K562 (cell line): ENCODE data around the gene PRCD. TPM values are rescaled to one million over a fixed set of nuclear protein-coding genes. Genes with fewer than 3 reads are reported as not detected.
A peak's percentile ranks its signal among the peaks of the same experiment; 100 is the strongest.

Source experiments
- ATAC-seq: fragments of 200-7000 bp; cut with Tn5 transposase; 3 replicates; pipeline ENCODE4 v1.9.1; 2020; ENCODE audit warnings: moderate library complexity
- BruUV-seq: library from RNA; stranded (reverse); fragments of 400-500 nt; replicated peaks from 2 replicates; lab custom pipeline; 2021; lab: Mats Ljungman, UMichigan
- CTCF ChIA-PET: fragments of 300-600 bp; formaldehyde crosslinking; extraction: SDS; loops from one replicate; lab custom pipeline; 2021; ENCODE audit warnings: low intra/inter-chr PET ratio; lab: Yijun Ruan, JAX
- POLR2A ChIA-PET: fragments of 300-600, 350-650 bp; sonication (Branson Sonifier 250); formaldehyde crosslinking; extraction: SDS; loops from one replicate; lab custom pipeline; 2021; ENCODE audit warnings: antibody characterized with exemption, inconsistent platforms; lab: Yijun Ruan, JAX
- DNase-seq, 4 experiments: peaks; one replicate each; pipeline versions ENCODE4 v3.0.0 to v3.0.0-alpha.2; 2011 to 2018; ENCODE audit warnings: low spot score in 3 of 4, mixed read lengths in 3 of 4; ENCODE audit errors: extremely low read depth in 1 of 4
- FAIRE-seq: peaks from 2 replicates; lab custom pipeline; 2011; peaks lifted over from hg19 to GRCh38; lab: Jason Lieb, UNC
- H2AFZ ChIP-seq: 2 replicates; pipeline ENCODE4 v1.6.0; 2011; ENCODE audit warnings: low read depth, low read length, control low read depth, inconsistent platforms
- H3K27ac ChIP-seq: fragments of 200-600 bp; 3 replicates; pipeline ENCODE4 v1.8.0; 2011; ENCODE audit warnings: low read depth, mild to moderate bottlenecking, control low read depth, inconsistent platforms, low read length, moderate library complexity, mixed read lengths; ENCODE audit errors: extremely low read depth
- H3K27me3 ChIP-seq, 2 experiments: fragments of 300-600 bp in 1 of 2; 2 replicates in 1 of 2; 3 replicates in 1 of 2; pipeline versions ENCODE4 v1.6.0 to v1.8.0; 2011; ENCODE audit warnings: inconsistent platforms in 2 of 2, low read length in 2 of 2, mild to moderate bottlenecking in 1 of 2, mixed read lengths in 1 of 2, moderate library complexity in 1 of 2; ENCODE audit not compliant: control insufficient read depth in 2 of 2, insufficient read depth in 2 of 2
- H3K36me3 ChIP-seq: fragments of 300-600 bp; 3 replicates; pipeline ENCODE4 v1.8.0; 2011; ENCODE audit warnings: mild to moderate bottlenecking, low read length, inconsistent platforms; ENCODE audit not compliant: control insufficient read depth, insufficient read depth
- H3K4me1 ChIP-seq, 2 experiments: fragments of 200-600 bp in 1 of 2; replicated peaks in 1 of 2; 2 replicates in 1 of 2; 3 replicates in 1 of 2; pipeline versions ENCODE4 v1.5.1 to v1.8.0; 2011; ENCODE audit warnings: inconsistent platforms in 2 of 2, low read length in 2 of 2, mild to moderate bottlenecking in 1 of 2, mixed read lengths in 1 of 2, moderate library complexity in 1 of 2; ENCODE audit not compliant: control insufficient read depth in 2 of 2, insufficient read depth in 2 of 2
- H3K4me2 ChIP-seq: 2 replicates; pipeline ENCODE4 v1.6.1; 2011; ENCODE audit warnings: low read length, control low read depth, inconsistent platforms, mixed read lengths; ENCODE audit not compliant: insufficient read depth
- H3K4me3 ChIP-seq: fragments of 200-600 bp; sonication (generic), shearing (Covaris generic); 2 replicates; pipeline ENCODE4 v1.5.1; 2016; ENCODE audit warnings: control low read depth, inconsistent platforms
- H3K79me2 ChIP-seq: fragments of 200-600 bp; 3 replicates; pipeline ENCODE4 v1.8.0; 2011; ENCODE audit warnings: low read length, inconsistent platforms; ENCODE audit not compliant: control insufficient read depth, insufficient read depth
- H3K9ac ChIP-seq, 2 experiments: 2 replicates each; pipeline versions ENCODE4 v1.6.0 to v1.6.1; 2011; ENCODE audit warnings: low read depth in 2 of 2, low read length in 2 of 2, control low read depth in 1 of 2, inconsistent platforms in 1 of 2, mild to moderate bottlenecking in 1 of 2, mixed read lengths in 1 of 2; ENCODE audit not compliant: insufficient read depth in 1 of 2
- H3K9me1 ChIP-seq: one replicate; pipeline ENCODE4 v1.6.0; 2011; ENCODE audit warnings: inconsistent platforms, mild to moderate bottlenecking, low read length, moderate library complexity; ENCODE audit not compliant: control insufficient read depth, insufficient read depth
- H3K9me3 ChIP-seq: replicated peaks from 2 replicates; pipeline ENCODE4 v1.5.1; 2011; ENCODE audit warnings: low read depth, low read length, inconsistent platforms; ENCODE audit not compliant: control insufficient read depth, insufficient read depth
- H4K20me1 ChIP-seq: replicated peaks from 2 replicates; pipeline ENCODE4 v1.6.1; 2011; ENCODE audit warnings: low read length, inconsistent platforms, mixed read lengths; ENCODE audit not compliant: control insufficient read depth, insufficient read depth
- BRF2 ChIP-seq: IDR thresholded peaks from 3 replicates; pipeline ENCODE4 v1.6.1; 2011; ENCODE audit warnings: borderline replicate concordance, mild to moderate bottlenecking; ENCODE audit not compliant: insufficient read length, insufficient read depth
- ELK1 ChIP-seq: sonication (generic); formaldehyde crosslinking; IDR thresholded peaks from 2 replicates; pipeline ENCODE4 v1.8.1; 2022; ENCODE audit warnings: missing genetic modification reagents
- HBP1 ChIP-seq: fragments of 450-650 bp; formaldehyde crosslinking; IDR thresholded peaks from 2 replicates; pipeline ENCODE4 v1.4.0; 2022; ENCODE audit warnings: missing genetic modification characterization
- HLTF ChIP-seq: fragments of 450-650 bp; IDR thresholded peaks from 2 replicates; pipeline ENCODE4 v1.6.1; 2016
- KLF1 ChIP-seq: fragments of 450-650 bp; IDR thresholded peaks from 2 replicates; pipeline ENCODE4 v1.6.1; 2016; ENCODE audit warnings: missing genetic modification characterization, missing compliant biosample characterization
- NFATC3 ChIP-seq: fragments of 450-650 bp; IDR thresholded peaks from 2 replicates; pipeline ENCODE4 v1.6.1; 2017; ENCODE audit warnings: mild to moderate bottlenecking
- SMAD2 ChIP-seq: fragments of 150-350 bp; IDR thresholded peaks from 2 replicates; pipeline ENCODE4 v1.6.1; 2014; ENCODE audit warnings: low read depth, mild to moderate bottlenecking, low read length
- SREBF2 ChIP-seq: sonication (generic); formaldehyde crosslinking; IDR thresholded peaks from 2 replicates; pipeline ENCODE4 v1.4.0; 2020; ENCODE audit warnings: mild to moderate bottlenecking, missing genetic modification reagents
- SRF ChIP-seq, 2 experiments: fragments of 250-450, 450-650 bp in 1 of 2; sonication (Bioruptor Pico) in 1 of 2; sonication (generic) in 1 of 2; formaldehyde crosslinking; IDR thresholded peaks; 2 replicates each; pipeline versions ENCODE4 v1.5.0 to v1.5.1; 2020 to 2022; ENCODE audit warnings: mild to moderate bottlenecking in 1 of 2, missing genetic modification reagents in 1 of 2
- ZBTB2 ChIP-seq: fragments of 450-650 bp; IDR thresholded peaks from 2 replicates; pipeline ENCODE4 v1.6.1; 2016; ENCODE audit warnings: antibody characterized with exemption
- WGBS: fragments of 100-300 bp; shearing (Covaris generic); methylation state at CpG from one replicate; pipeline ENCODE4 v1.1.6; 2016; ENCODE audit warnings: low coverage, mixed read lengths; ENCODE audit not compliant: insufficient coverage; ENCODE audit errors: missing lambda C conversion rate; 5-methylcytosine and 5-hydroxymethylcytosine counted together
- in situ Hi-C: fragments of 300-500 bp; cut with MboI; formaldehyde crosslinking; loops from 4 replicates; pipeline ENCODE4 v1.15.0; 2018; ENCODE audit warnings: inconsistent platforms, mixed read lengths
- intact Hi-C: fragments of 100-400 bp; cut with micrococcal nuclease; formaldehyde crosslinking; loops from 2 replicates; pipeline ENCODE4 v1.14.2; 2022
- polyA plus RNA-seq, 8 experiments: library from polyadenylated mRNA; depleted of rRNA in 4 of 8; stranded (reverse) in 5 of 8; unstranded in 3 of 8; fragments of >200 nt; fragmentation: Nextera tagmentation in 2 of 8; fragmentation: Illumina TruSeq in 1 of 8; extraction: Ambion mirVana in 2 of 8; extraction: Trizol in 1 of 8; gene quantifications; 2 replicates each; pipeline versions ENCODE4 v1.2.1 to v1.2.3, GENCODE V29; 2011 to 2014; ENCODE audit warnings: inconsistent platforms in 1 of 8, missing spikeins in 1 of 8
- total RNA-seq, 7 experiments: library from RNA; depleted of rRNA in 6 of 7; stranded (reverse); fragments of >200 nt in 6 of 7; fragmentation: Illumina TruSeq in 2 of 7; extraction: Trizol in 2 of 7; gene quantifications; 2 replicates each; pipeline versions ENCODE4 v1.2.1 to v1.2.3, GENCODE V29; 2011 to 2021; ENCODE audit warnings: low replicate concordance in 1 of 7

Gene PRCD
- total and polyA plus RNA-seq, 9 of the 15 experiments (the other 6 are each of a cell fraction or from before 2014, with no cell fraction given): 0.20 to 0.25 (median 0.21) TPM; not detected in 6

GRCh38 chr17:76542566-76542971, 2.7 kb downstream of the PRCD start:
- ChIA-PET POLR2A (interaction anchor here (0.6 to 1.0 kb wide), 3 partner anchors 36 to 641 kb away, joined by 3 to 4 read pairs (median 4); no protein-coding TSS in a partner anchor), CTCF (no interaction called here)
- Histone ChIP-seq H2AFZ (no peak overlapping the region), H4K20me1 (no peaks in the 10 kb centered on the region), H3K27ac (no peak overlapping the region), H3K79me2 (no peaks in the 10 kb centered on the region), H3K4me1 (peaks cover 11 to 65% of the 10 kb centered on the region in 2 experiments; a peak in 4 of 5 replicates), H3K4me3 (no peak overlapping the region), H3K4me2 (no peak overlapping the region), H3K9ac (peak overlapping the region in 1 of 2 experiments; percentile 60; a peak in 1 of 4 replicates), H3K27me3 (no peaks in the 10 kb centered on the region), H3K36me3 (no peaks in the 10 kb centered on the region), H3K9me1 (no peaks in the 10 kb centered on the region), H3K9me3 (no peaks in the 10 kb centered on the region)
- intact Hi-C loops: no loop called here
- ATAC-seq (no peak), FAIRE-seq (no peak), DNase-seq (no peak)
- no peak for TF ChIP-seq SRF (CRISPR knock-in tag; IDR thresholded peaks at IDR 0.05)
- no peak for TF ChIP-seq ZBTB2
- TF ChIP-seq BRF2: no peak
- no peak for TF ChIP-seq HBP1
- TF ChIP-seq KLF1 (tag): no peak
- TF ChIP-seq HLTF: no peak
- TF ChIP-seq NFATC3: no peak
- no peak for TF ChIP-seq SMAD2
- no peak for TF ChIP-seq SREBF2 (CRISPR knock-in tag)
- no peak for TF ChIP-seq ELK1 (CRISPR knock-in tag)
- WGBS: 53% methylated on average over 10 of the region's 10 CpGs
- in situ Hi-C loops: no loop called here
- BruUV-seq: no TSS peak
